GM12878 (cell line): ENCODE results near the gene RXFP1. TPM values are rescaled to one million over a fixed set of nuclear protein-coding genes. Genes with fewer than 3 reads are reported as not detected.
A peak's percentile ranks its signal among the peaks of the same experiment; 100 is the strongest.

ENCODE experiments used
- ATAC-seq: fragments of 200-7000 bp; cut with Tn5 transposase; 3 replicates; pipeline ENCODE4 v1.9.1; 2020; ENCODE audit warnings: mild to moderate bottlenecking, moderate library complexity
- BruUV-seq: library from RNA; stranded (reverse); fragments of 400-500 nt; replicated peaks from 2 replicates; lab custom pipeline; 2021; lab: Mats Ljungman, UMichigan
- CTCF ChIA-PET: fragments of 300-600 bp; sonication (Branson Sonifier 250); formaldehyde crosslinking; extraction: SDS; loops from one replicate; lab custom pipeline; 2021; ENCODE audit warnings: inconsistent platforms; lab: Yijun Ruan, JAX
- POLR2A ChIA-PET: fragments of 350-600 bp; formaldehyde crosslinking; extraction: SDS; loops from one replicate; lab custom pipeline; 2021; ENCODE audit warnings: inconsistent platforms; lab: Charles Lee
- RAD21 ChIA-PET: fragments of 300-600 bp; sonication (Branson Sonifier 250); formaldehyde crosslinking; loops from one replicate; lab custom pipeline; 2023; ENCODE audit warnings: antibody characterized with exemption; ENCODE audit not compliant: unreplicated experiment; lab: Charles Lee
- SMC1A ChIA-PET: fragments of 300-600 bp; sonication (Branson Sonifier 250); formaldehyde crosslinking; loops from one replicate; lab custom pipeline; 2023; ENCODE audit not compliant: unreplicated experiment, uncharacterized antibody; lab: Charles Lee
- DNase-seq: peaks from one replicate; pipeline ENCODE4 v3.0.0-alpha.2; 2011; ENCODE audit warnings: low read depth, low spot score
- FAIRE-seq: peaks from 3 replicates; lab custom pipeline; 2011; peaks lifted over from hg19 to GRCh38; lab: Jason Lieb, UNC
- H2AFZ ChIP-seq: 2 replicates; pipeline ENCODE4 v1.6.0; 2011; ENCODE audit warnings: low read depth, low read length, control low read depth; ENCODE audit not compliant: control insufficient read depth
- H3K27ac ChIP-seq: 2 replicates; pipeline ENCODE4 v1.5.1; 2011; ENCODE audit warnings: control low read depth; ENCODE audit not compliant: control insufficient read depth, insufficient read depth
- H3K27me3 ChIP-seq, 2 experiments: replicated peaks in 1 of 2; 2 replicates each; pipeline versions ENCODE4 v1.6.0 to v1.6.1; 2011; ENCODE audit warnings: low read length in 1 of 2; ENCODE audit not compliant: control insufficient read depth in 2 of 2, insufficient read depth in 2 of 2
- H3K36me3 ChIP-seq, 2 experiments: 2 replicates each; pipeline ENCODE4 v1.5.1; 2011; ENCODE audit warnings: low read length in 1 of 2; ENCODE audit not compliant: control insufficient read depth in 2 of 2, insufficient read depth in 2 of 2
- H3K4me1 ChIP-seq: 2 replicates; pipeline ENCODE4 v1.6.1; 2011; ENCODE audit warnings: mild to moderate bottlenecking, low read length, moderate library complexity, mixed read lengths; ENCODE audit not compliant: control insufficient read depth, insufficient read depth
- H3K4me2 ChIP-seq: 2 replicates; pipeline ENCODE4 v1.6.0; 2011; ENCODE audit warnings: control low read depth; ENCODE audit not compliant: control insufficient read depth, insufficient read depth
- H3K4me3 ChIP-seq: fragments of 200-600 bp; sonication (generic); 2 replicates; pipeline ENCODE4 v1.5.1; 2016
- H3K79me2 ChIP-seq: 2 replicates; pipeline ENCODE4 v1.6.0; 2011; ENCODE audit warnings: low read length; ENCODE audit not compliant: control insufficient read depth, insufficient read depth
- H3K9ac ChIP-seq: 2 replicates; pipeline ENCODE4 v1.8.0; 2011; ENCODE audit warnings: low read length, control low read depth, mixed read lengths; ENCODE audit not compliant: control insufficient read depth, insufficient read depth
- H3K9me3 ChIP-seq: replicated peaks from 3 replicates; pipeline ENCODE4 v1.5.1; 2011; ENCODE audit warnings: mild to moderate bottlenecking, low read length; ENCODE audit not compliant: control insufficient read depth, insufficient read depth
- H4K20me1 ChIP-seq: 2 replicates; pipeline ENCODE4 v1.6.0; 2011; ENCODE audit not compliant: control insufficient read depth, insufficient read depth
- CTCF ChIP-seq, 3 experiments: IDR thresholded peaks in 2 of 3; conservative IDR thresholded peaks in 1 of 3; 2 replicates each; pipeline ENCODE4 v1.5.1; 2011; ENCODE audit warnings: low read depth in 3 of 3, low read length in 3 of 3, mild to moderate bottlenecking in 3 of 3, control low read depth in 2 of 3, moderate library complexity in 2 of 3, inconsistent platforms in 1 of 3, mixed read lengths in 1 of 3; ENCODE audit not compliant: control insufficient read depth in 2 of 3, insufficient read depth in 1 of 3; ENCODE audit errors: extremely low read depth in 1 of 3
- EGR1 ChIP-seq, 2 experiments: IDR thresholded peaks; 1 replicate in 1 of 2; 2 replicates in 1 of 2; pipeline ENCODE4 v1.6.1; 2011 to 2012; ENCODE audit warnings: low read depth in 2 of 2, low read length in 2 of 2, borderline replicate concordance in 1 of 2, mild to moderate bottlenecking in 1 of 2, moderate library complexity in 1 of 2
- NFYA ChIP-seq: IDR thresholded peaks from 2 replicates; pipeline ENCODE4 v1.6.1; 2011; ENCODE audit warnings: low read depth, mild to moderate bottlenecking, low read length, improper control_type of control experiment, borderline replicate concordance
- RAD21 ChIP-seq: IDR thresholded peaks from 2 replicates; pipeline ENCODE4 v1.6.1; 2011; ENCODE audit warnings: mild to moderate bottlenecking, low read depth, low read length, moderate library complexity; ENCODE audit not compliant: insufficient read depth
- SRF ChIP-seq, 2 experiments: IDR thresholded peaks; 2 replicates each; pipeline ENCODE4 v1.6.1; 2011; ENCODE audit warnings: low read depth in 2 of 2, low read length in 2 of 2, mild to moderate bottlenecking in 1 of 2, moderate library complexity in 1 of 2
- STAT3 ChIP-seq: IDR thresholded peaks from 2 replicates; pipeline ENCODE4 v1.6.1; 2011; ENCODE audit warnings: low read depth, low read length, improper control_type of control experiment
- ZBED1 ChIP-seq: IDR thresholded peaks from 2 replicates; pipeline ENCODE4 v1.6.1; 2016; ENCODE audit warnings: borderline replicate concordance
- ZNF24 ChIP-seq: fragments of 450-650 bp; IDR thresholded peaks from 2 replicates; pipeline ENCODE4 v1.6.1; 2017; ENCODE audit warnings: antibody characterized with exemption, mild to moderate bottlenecking
- ZSCAN29 ChIP-seq: fragments of 450-650 bp; IDR thresholded peaks from 2 replicates; pipeline ENCODE4 v1.6.1; 2017; ENCODE audit warnings: mild to moderate bottlenecking, moderate library complexity
- WGBS: methylation state at CpG from one replicate; pipeline ENCODE4 v1.1.6; 2016; ENCODE audit warnings: low lambda C conversion rate; ENCODE audit not compliant: insufficient replicate concordance, insufficient coverage; ENCODE audit errors: missing lambda C conversion rate; 5-methylcytosine and 5-hydroxymethylcytosine counted together
- in situ Hi-C: fragments of 300-500 bp; cut with MboI; formaldehyde crosslinking; loops from 9 replicates; pipeline ENCODE4 v1.14.3; 2018; ENCODE audit warnings: mixed read lengths
- intact Hi-C: fragments of 100-400 bp; cut with micrococcal nuclease; formaldehyde crosslinking; loops from one replicate; pipeline ENCODE4 v1.14.2; 2022; ENCODE audit not compliant: unreplicated experiment
- polyA plus RNA-seq, 11 experiments: library from polyadenylated mRNA; depleted of rRNA in 4 of 11; unstranded in 6 of 11; stranded (reverse) in 5 of 11; fragments of >200 nt; fragmentation: Nextera tagmentation in 4 of 11; fragmentation: Illumina TruSeq in 1 of 11; extraction: Ambion mirVana in 4 of 11; extraction: Trizol in 1 of 11; gene quantifications; 1 replicate in 1 of 11; 2 replicates in 10 of 11; pipeline versions ENCODE4 v1.2.1 to v1.2.3, GENCODE V29; 2011 to 2016; ENCODE audit warnings: inconsistent platforms in 2 of 11, missing spikeins in 2 of 11, low read depth in 1 of 11
- total RNA-seq, 4 experiments: library from RNA; depleted of rRNA in 3 of 4; stranded (reverse); fragments of >200 nt in 3 of 4; fragmentation: Illumina TruSeq in 1 of 4; extraction: Trizol in 1 of 4; gene quantifications; 2 replicates each; pipeline versions ENCODE4 v1.2.1 to v1.2.3, GENCODE V29; 2013 to 2021

RXFP1 gene
- total and polyA plus RNA-seq, 10 of the 15 experiments (the other 5 are each of a cell fraction or from before 2014, with no cell fraction given) = 0.12 TPM; not detected in 9

- Histone ChIP-seq H3K4me2 (no peak overlapping the region), H3K9ac (no peak overlapping the region), H3K4me3 (no peak overlapping the region), H3K36me3 (no peaks in the 10 kb centered on the region), H3K9me3 (no peaks in the 10 kb centered on the region), H3K79me2 (no peaks in the 10 kb centered on the region), H3K27ac (no peak overlapping the region), H3K4me1 (no peaks in the 10 kb centered on the region), H3K27me3 (no peaks in the 10 kb centered on the region), H2AFZ (no peak overlapping the region), H4K20me1 (no peaks in the 10 kb centered on the region)
- ChIA-PET POLR2A (no interaction called here), RAD21 (no interaction called here), SMC1A (interaction anchor here (0.8 kb wide), 1 partner anchor 8 kb away, joined by 3 read pairs; no protein-coding TSS in a partner anchor), CTCF (interaction anchor here (0.9 to 1.1 kb wide), 3 partner anchors 83 to 322 kb away, joined by 3 to 8 read pairs (median 6); no protein-coding TSS in a partner anchor)
- FAIRE-seq (no peak), DNase-seq (no peak), ATAC-seq (peak; percentile 66)
- intact Hi-C loops (no loop called here), in situ Hi-C loops (no loop called here)
- 4% methylated on average over 1 of the region's 1 CpG for WGBS
- BruUV-seq = no TSS peak
- TF ChIP-seq CTCF (IDR thresholded peaks at IDR 0.05 in 2 of 3, conservative IDR thresholded peaks at IDR 0.05 in 1 of 3; ENCODE audit: control insufficient read depth in 2 of 3, extremely low read depth in 1 of 3, insufficient read depth in 1 of 3, low read depth in 3 of 3, low read length in 3 of 3) (peak in 2 of 3 experiments; percentile 4 to 15; a peak in 1 of 6 replicates), NFYA (no peak), RAD21 (peak; percentile 45), ZBED1 (no peak)
Measured at GRCh38 chr4:158578476-158578875, 56.8 kb downstream of the RXFP1 start.

GRCh38 chr4:158580064-158580463 lies 58.4 kb downstream of the RXFP1 start:
- Histone ChIP-seq H3K27ac (no peak overlapping the region), H3K9ac (no peak overlapping the region), H3K4me2 (no peak overlapping the region), H3K27me3 (no peaks in the 10 kb centered on the region), H4K20me1 (no peaks in the 10 kb centered on the region), H3K4me1 (no peaks in the 10 kb centered on the region), H3K9me3 (no peaks in the 10 kb centered on the region), H2AFZ (no peak overlapping the region), H3K36me3 (no peaks in the 10 kb centered on the region), H3K4me3 (no peak overlapping the region), H3K79me2 (no peaks in the 10 kb centered on the region)
- in situ Hi-C loops (no loop called here), intact Hi-C loops (no loop called here)
- ChIA-PET SMC1A (no interaction called here), RAD21 (no interaction called here), CTCF (interaction anchor here (1.1 to 1.2 kb wide), 2 partner anchors 10 to 86 kb away, joined by 3 to 4 read pairs; no protein-coding TSS in a partner anchor), POLR2A (no interaction called here)
- 33% methylated on average over 1 of the region's 1 CpG for WGBS
- ATAC-seq (no peak), DNase-seq (no peak), FAIRE-seq (no peak)
- BruUV-seq = no TSS peak
- TF ChIP-seq ZNF24 (no peak), STAT3 (no peak), ZSCAN29 (no peak), EGR1 (IDR thresholded peaks at IDR 0.05; ENCODE audit: borderline replicate concordance in 1 of 2, low read depth in 2 of 2, low read length in 2 of 2) (no peak), SRF (IDR thresholded peaks at IDR 0.05; ENCODE audit: low read depth in 2 of 2, low read length in 2 of 2) (no peak)
